T-helper 9 cell (primary cell): Measurements from ENCODE around the gene TBCK.

ENCODE experiments used
- DNase-seq: peaks from one replicate; pipeline ENCODE4 v3.0.0-alpha.2; 2020

The TBCK gene

DNA sequence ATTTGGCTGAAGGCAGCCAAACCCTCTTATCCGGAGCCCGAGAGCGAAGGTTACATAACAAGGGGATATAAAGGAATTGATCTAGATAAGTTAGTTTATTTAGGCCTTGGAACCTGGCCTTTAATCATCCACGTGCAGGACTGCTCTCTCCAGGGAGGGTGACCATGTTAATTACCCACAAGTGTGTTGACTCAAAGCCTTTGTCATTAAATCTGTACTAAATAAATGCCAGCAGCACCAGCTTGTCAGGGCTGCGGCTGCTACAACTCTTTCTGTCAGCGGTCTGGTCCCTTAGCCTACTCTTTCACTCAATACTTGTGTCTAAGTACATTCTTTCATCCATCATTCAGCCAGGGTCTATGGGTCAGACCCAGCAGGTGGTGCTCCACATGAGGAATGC, 206.1 kb downstream of the TBCK start:
- DNase-seq, result no peak

DNA sequence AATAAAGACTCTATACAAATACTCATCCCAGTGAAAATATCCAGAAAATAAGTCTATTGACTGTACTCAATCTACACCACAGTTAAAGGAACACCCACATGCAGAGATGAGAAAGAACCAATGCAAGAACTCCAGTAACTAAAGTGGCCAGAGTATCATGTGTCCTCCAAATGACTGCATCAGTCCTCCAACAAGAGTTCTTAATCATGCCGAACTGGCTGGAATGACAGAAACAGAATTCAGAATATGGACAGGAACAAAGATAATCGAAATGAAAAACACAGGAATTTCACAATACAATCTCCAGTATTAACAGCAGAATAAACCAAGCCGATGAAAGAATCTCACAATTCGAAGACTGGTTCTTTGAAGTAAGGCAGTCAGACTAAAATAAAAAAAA, 210.3 kb downstream of the TBCK start:
- DNase-seq, result no peak

DNA sequence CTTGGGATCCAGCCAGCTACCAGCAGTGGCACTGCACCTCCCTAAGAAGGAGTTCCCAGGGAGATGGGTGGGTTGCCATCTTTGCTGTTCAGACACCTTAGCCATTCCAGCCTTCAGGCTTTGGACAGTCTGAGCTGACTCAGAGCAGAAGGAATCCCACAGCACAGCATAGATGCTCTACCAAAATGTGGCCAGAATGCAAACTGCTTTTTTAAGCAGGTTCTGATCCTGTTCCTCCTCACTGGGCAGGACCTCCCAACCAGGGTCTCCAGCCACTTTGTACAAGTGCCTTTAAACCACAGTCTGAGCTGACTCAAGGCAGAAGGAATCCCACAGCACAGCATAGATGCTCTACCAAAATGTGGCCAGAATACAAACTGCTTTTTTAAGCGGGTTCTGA, 211.7 kb downstream of the TBCK start:
- no peak for DNase-seq

DNA sequence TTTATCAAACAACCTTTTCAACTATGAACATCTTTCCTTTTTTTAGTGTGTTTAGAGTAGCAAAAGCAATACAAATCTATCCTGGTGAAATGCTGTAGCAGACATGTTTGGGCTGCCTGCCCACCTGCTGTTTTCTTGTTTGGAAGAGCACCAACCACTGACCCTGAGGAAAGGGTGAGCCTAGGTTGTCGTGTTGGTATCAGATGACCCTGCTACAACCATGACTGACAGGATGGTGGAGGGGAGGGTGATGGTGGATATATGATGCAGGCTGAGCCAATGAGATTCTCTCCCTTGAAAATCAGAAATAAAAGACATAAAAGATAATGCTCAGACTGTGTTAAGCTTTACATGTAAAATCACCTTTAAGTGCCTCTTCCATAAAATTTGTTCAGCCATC, 219.6 kb downstream of the TBCK start:
- DNase-seq, result no peak

DNA sequence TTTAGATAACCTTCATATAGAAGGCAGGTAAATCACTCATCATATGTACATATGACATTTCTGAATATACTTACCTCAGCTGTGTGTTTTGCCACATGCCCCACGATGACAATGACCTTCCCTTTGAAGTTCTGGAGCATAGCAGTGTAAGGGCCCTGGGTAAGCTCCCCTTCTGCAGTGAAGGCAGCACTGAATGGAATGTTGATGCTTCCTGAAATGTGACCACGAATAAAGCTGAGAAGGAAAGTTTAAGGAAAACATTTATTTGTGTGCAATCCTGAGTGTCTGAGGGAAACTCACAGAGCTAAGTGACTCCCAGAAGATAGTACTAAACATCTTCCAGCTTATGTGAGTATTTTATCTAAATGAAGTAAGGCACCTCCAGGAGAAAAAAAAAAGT, 220.6 kb downstream of the TBCK start:
- DNase-seq, result no peak

DNA sequence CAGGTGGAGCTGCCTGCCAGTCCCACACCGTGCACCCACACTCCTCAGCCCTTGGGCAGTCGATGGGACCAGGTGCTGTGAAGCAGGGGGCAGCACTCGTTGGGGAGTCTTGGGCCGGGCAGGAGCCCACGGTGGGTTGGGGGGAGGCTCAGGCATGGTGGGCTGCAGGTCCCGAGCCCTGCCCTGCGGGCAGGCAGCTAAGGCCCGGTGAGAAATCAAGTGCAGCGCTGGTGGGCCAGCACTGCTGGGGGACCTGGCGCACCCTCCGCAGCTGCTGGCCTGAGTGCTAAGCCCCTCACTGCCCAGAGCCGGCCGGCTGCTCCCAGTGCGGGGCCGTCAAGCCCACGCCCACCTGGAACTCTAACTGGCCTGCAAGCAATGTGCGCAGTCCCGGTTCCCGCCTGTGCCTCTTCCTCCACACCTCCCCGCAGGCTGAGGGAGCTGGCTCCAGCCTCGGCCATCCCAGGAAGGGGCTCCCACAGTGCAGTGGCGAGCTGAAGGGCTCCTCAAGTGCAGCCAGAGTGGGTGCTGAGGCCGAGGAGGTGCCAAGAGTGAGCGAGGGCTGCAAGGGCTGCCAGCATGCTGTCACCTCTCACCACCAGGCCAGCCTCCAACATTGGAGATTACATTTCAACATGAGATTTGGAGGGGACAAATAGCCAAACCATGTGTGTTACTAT, 223.5 kb downstream of the TBCK start:
- DNase-seq, result no peak

DNA sequence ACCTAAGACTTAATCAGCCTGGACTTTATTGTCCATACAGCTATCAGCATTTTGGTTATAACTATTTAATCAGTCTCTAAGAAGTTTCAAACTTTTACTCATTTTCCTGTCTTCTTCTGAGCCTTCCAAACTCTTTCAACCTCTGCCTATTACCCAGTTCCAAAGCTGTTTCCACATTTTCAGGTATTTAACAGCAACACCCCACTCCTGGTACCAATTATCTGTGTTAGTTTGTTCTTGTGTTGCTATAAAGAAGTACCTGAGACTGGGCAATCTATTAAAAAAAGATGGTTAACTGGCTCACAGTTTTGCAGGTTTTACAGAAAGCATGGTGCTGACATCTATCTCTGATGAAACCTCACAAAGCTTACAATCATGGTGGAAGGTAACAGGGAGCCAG, 225.2 kb downstream of the TBCK start:
- no peak for DNase-seq

DNA sequence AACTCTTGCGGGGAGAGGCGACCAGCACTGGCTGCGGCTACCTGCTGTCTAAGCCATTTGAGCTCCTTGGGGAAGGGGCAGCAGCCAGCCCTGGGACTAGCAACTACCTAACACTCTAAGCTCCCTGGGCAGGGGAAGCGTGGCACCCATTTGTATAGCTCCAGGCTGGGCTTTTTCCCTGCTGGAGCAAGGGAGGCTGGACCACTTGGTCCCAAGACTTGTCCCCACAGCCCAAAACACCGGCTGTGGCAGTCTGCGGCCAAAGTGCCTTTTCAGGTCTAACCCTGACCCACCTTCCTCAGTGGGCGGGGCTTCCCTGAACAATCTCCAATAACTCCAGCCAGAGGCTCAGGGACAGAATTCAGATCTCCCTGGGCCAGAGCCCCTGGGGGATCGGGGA, 232.9 kb downstream of the TBCK start:
- no peak for DNase-seq

DNA sequence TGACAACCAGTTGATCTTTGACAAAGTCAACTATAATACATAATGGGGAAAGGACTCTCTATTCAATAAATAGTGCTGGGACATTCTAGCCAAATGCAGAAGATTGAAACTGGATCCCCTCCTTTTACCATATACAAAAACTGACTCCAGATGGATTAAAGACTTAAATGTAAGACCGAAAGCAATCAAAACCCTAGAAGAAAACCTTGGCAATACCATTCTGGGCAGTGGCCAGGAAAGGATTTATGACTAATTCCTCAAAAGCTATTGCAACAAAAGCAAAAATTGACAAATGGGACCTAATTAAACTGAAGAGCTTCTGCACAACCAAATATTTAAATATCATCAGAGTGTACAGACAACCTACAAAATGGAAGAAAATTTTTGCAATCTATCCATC, 235.6 kb downstream of the TBCK start:
- DNase-seq, result no peak

DNA sequence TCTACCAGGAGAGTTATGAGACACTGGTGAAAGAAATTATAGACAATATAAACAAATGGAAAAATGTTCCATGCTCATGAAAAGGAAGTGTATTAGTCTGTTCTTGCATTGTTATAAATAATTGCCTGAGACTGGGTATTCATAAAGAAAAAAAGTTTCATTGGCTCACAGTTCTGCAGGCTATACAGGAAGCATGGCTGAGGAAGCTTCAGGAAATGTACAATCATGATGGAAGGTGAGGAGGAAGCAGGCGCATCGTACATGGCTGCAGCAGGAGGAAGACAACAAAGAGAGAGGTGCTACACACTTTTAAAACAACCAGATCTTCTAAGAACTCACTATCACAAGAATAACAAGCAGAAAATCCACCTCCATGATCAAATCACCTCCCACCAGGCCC, 236.4 kb downstream of the TBCK start:
- no peak for DNase-seq

DNA sequence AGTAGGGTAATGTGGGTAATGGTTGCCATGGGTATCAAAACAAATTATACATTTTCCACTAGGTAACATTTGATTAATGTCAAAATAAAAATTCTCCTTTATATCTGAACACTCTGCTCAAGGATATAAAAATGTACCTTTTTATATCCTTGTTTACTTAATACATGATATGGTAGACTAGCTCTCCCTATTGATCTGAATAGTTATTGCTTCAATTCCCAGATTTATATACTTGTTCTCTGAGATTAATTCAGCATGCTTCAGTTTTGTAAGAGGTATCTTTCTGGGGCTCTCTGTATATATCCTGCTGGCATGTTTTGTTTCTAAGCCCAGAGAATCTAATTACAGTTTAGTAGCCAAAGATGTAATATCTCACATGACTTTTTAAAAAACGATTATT, 251.0 kb downstream of the TBCK start:
- DNase-seq, result no peak

DNA sequence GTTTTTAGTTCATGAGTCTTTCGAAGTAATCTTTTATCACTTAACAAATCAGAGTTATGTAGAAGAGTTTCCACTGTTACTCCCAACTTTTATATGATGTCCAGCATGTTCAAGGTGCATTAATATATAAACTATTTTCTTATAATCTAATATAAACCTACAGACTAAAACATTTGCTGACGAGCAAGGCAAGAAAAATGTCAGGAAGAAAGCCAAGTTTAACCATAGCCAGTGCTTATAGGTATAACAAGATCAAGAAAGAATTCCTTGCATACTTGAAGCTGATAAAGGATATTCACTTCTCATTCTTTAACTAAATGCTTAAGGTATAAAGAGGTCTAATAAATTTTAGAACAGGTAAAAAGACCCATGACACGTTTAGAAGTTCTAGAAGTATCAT, 253.0 kb downstream of the TBCK start:
- DNase-seq, result no peak

DNA sequence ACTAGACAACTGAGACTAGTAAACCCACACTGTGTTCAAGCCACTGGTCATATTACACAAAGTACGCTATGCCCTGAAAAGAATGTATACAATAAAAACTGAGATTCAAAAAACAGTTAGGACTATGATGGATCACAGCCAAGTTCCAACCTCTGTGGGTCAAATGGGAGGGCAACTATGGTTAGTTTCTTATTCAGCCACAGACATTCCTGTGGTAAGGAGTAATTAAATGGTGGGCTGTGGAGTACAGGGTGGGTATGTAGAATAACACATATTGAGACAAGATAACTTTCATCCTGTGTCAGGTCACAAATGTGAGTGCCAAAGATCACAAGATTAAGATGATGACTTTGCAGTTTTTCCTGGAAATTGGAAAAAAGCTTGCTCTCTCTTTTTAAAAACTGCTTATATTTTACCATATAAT, 253.5 kb downstream of the TBCK start:
- no peak for DNase-seq

DNA sequence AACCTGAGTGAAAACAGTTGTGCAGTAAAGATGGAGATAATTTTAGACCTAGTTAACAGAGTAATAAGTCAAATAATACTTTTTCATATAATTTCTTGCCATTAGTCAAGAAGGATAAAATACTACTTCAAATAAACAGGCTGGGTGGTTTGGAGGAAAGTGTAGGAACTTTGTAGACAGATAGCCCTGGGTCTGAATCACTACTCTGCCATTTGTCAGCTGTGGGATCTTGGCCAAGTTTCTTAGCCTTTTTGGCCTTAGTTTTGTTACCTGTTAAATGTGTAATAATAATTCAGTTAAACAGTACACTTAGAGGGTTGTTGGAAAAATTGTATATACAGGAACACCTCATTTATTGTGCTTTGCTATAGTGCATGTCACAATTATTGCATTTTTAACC, 257.1 kb downstream of the TBCK start:
- no peak for DNase-seq

DNA sequence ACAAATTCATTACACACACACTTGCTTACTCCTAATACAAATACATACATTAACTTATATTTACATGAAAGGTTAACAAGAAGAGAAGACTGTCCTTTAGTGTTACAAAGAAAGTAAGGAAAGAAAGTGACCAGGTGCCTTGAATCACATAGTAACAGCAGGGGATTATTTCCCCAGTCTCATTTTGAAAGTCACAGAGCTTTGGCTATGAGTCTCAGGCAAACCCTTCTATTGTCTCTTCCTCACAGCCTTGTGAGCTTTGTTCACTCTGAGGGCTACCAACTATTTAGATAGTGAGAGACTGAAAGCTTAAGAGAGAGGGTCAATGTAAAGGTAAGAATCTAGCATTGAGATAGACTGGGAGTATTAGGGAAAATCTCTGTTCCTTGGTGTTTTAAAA, 259.1 kb downstream of the TBCK start:
- no peak for DNase-seq

DNA sequence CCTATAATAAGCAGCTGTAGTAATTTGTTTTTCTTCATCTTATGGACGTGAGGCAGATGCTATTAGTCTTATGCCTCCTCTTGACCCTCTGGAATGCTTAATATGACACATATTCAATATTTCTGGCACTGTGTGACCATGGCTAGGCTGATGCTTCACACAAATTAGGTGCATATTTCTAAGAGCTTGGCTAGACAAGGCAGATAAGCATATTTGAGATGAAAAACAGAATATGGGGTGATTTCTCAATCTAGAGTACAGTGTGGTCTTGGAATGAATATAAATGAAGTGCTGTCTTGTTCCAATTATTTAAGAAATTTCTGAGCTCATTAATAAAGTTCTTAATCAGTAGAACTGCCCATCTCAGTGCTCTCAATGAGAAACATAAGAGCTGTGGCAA, 264.5 kb downstream of the TBCK start:
- DNase-seq, result no peak

DNA sequence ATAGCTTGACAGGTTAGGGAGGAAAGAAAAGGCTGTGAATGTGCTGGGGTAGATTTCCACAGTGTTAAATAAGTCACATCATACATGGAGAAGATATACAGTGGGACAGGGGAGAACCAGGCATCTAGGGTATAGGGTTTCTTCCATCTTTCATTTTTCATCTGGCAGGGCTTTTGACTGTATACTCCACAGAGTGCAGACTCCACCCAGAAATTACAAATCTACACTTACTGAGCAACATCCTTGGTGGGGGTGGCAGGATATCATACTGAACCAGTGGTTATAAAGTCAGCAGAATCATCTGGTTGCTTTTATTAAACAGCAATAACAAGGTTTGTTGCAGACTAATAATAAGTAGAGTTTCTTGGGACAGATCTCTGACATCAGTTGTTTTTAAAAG, 266.5 kb downstream of the TBCK start:
- DNase-seq, result no peak

DNA sequence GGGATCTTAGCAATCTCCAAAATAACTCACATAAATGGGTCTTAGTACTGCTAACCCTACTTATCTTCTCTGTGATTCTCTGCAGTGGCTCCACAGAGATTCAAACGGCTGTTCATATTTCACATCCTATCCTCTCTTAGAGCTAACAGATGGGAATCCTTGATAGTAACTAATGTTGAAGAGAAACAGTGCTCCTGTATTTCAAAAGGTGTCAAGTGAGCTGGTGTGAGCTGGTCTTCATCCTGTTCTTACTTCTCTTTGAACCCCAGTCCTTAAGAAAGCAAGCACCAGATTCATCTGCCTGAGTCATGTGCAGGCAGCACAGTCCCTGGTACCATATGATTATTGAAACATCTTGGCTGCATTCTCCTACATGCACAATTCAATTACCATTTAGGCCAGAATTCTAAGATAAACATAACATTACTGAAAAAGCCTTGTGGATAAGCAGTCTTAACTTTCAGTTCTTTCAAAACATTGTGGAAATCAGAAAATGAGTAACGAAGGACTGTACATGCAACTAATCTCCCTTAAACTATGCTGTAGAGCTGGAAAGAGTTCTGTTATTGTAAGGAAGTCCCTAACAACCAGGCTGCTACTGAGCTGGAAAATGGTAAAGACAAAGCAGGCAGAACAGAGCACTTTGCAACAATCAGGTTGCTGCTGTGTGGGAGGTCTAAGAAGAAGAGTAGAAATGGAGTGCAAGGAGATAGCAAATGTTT, 267.6 kb downstream of the TBCK start:
- DNase-seq, result no peak

DNA sequence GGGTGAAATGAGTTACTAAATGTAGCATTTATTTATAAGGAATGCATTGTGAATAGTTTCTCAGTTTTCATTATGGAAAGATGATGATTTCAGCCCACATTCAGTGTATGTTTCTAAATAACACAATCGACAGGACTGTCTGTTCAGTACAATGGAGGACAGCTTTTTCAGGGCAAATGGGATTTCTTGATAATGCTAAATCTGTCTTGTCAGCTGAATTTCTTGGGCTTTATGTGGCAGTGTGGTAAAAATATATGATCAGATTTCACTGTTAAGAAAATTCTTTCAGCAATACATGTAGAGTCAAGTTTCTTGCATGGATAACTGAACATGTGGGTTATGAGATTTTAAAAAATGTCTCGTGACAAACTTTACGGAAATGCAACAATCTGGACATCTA, 269.9 kb downstream of the TBCK start:
- DNase-seq, result no peak

DNA sequence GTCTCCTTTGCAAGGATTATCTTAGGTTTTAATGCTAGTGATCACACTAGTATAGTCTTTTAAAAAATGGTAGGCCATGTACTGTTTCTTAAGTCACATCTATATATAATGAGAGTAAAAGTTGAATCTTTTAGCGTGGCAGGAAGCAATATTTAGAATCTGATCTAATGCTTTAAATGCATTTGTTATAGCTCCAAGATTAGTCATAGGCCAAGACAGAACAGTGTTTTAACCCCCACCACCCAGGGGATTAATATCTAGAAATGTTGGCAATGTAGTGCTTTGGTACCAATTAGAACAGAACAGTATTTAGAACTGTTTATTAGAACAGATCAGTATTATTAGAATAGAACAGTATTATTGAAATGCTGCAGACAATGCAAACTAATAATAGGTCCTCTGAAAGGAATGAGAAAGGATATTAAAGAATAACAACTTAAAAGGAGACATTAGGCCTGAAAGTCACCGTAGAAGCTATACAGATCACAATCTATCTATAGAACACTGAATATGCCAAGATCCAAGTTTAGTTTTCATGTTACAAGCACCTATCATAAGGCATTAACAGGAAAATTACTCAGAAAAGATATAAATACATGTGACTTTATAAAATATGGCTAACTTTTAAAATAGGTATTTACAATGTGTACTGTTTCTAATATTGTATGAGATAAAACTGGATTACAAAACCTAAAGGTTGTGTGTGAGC, 274.6 kb downstream of the TBCK start:
- DNase-seq, result no peak

DNA sequence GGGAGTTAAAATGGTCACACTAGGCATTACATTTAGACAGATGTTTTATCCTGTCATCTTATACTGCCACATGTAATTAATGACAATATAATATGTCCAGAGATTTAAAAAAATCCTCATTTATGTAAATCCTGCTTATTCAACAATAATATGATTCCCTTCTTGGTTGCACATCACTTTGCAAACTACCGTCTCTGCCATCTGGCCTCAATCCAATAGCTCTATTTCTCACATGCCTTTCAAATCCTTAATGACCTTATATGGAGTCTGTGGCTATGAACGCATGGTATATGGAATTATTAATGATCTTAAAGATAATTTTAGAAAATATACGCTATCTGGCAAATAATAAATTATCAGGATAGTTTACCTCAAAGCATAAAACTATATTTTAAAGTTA, 276.2 kb downstream of the TBCK start:
- no peak for DNase-seq

DNA sequence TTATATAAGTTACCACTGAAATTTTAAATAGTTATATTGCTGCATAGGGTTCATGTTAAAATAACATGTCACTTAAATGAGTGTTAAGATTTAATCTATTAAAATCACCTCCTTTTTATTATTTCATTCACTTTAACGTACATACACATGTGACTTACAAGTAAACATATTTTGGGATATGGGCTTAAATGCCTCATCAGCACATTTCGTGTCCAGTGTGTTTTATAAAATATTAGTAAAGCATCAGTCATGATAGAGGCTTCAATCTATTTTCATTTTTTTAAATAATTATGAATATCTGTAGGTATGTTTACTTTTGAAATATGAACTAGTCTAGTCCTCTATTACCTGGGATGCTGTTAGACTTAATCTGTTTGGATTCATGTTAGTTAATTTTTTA, 277.1 kb downstream of the TBCK start:
- DNase-seq, result no peak

DNA sequence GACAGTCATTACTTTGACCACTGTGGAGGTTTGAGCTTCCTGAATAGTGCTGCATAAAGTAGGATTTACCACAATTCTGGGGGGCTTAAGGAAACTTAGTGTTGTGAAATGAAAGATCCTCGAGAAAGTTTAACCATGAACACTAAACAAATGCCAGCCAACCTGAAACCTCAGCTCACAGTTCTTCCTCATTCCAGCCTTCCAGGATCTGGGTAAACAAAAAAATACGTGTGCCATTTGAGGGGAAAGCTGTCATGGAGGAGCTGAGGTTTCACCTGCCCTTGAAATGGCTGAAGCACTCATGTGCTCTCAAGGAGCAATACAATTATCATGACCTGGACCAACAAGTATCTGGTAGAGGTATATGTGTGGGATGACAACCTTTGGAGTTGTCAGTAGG, 278.0 kb downstream of the TBCK start:
- no peak for DNase-seq

DNA sequence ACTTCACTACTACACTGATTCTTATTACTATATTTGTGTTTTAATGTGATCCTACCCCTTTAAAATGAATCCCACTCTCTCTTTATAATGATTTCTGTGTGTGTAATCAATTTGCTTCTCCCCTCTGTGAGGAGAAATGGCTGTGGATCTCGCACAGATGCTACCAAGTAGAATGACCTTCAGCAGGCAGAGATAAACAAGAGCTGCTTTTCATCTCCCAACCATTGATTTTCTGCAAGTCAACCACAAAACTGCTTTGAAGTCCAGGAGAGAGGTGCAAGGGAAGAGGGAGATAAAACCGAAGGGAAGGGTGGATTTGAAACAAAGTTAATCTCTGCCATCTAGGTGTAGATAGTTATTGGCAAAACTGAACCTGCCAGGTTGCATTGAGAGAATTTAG, 279.2 kb downstream of the TBCK start:
- DNase-seq, result no peak
